HepG2 (cell line): Measurements from ENCODE around the gene PCYT2. TPM values are rescaled to one million over a fixed set of nuclear protein-coding genes. Genes with fewer than 3 reads are reported as not detected.

Experiments used
- ARID4A ChIP-seq: sonication (generic); formaldehyde crosslinking; IDR thresholded peaks from 2 replicates; pipeline ENCODE4 v1.5.0; 2020; ENCODE audit warnings: mild to moderate bottlenecking, missing genetic modification reagents, borderline replicate concordance
- ATF7-NPFF ChIP-seq: sonication (generic); formaldehyde crosslinking; IDR thresholded peaks from 2 replicates; pipeline ENCODE4 v1.8.1; 2023; ENCODE audit warnings: mild to moderate bottlenecking, low read depth, missing genetic modification reagents, moderate library complexity
- CHD2 ChIP-seq: IDR thresholded peaks from 2 replicates; pipeline ENCODE4 v1.6.1; 2011; ENCODE audit warnings: low read depth, low read length, improper control_type of control experiment
- EP300 ChIP-seq, 3 experiments: sonication (generic) in 1 of 3; formaldehyde crosslinking in 1 of 3; IDR thresholded peaks; 2 replicates each; pipeline versions ENCODE4 v1.5.1 to v1.6.1; 2011 to 2020; ENCODE audit warnings: low read depth in 2 of 3, low read length in 2 of 3, borderline replicate concordance in 1 of 3, improper control_type of control experiment in 1 of 3, mild to moderate bottlenecking in 1 of 3, missing genetic modification reagents in 1 of 3, moderate library complexity in 1 of 3
- FOXO4 ChIP-seq: sonication (generic); formaldehyde crosslinking; conservative IDR thresholded peaks from 2 replicates; pipeline ENCODE4 v1.8.1; 2023; ENCODE audit warnings: missing genetic modification reagents
- HDAC1 ChIP-seq: sonication (generic); formaldehyde crosslinking; IDR thresholded peaks from 2 replicates; pipeline ENCODE4 v1.5.1; 2020; ENCODE audit warnings: mild to moderate bottlenecking, missing genetic modification reagents
- NKX3-1 ChIP-seq: sonication (generic); formaldehyde crosslinking; IDR thresholded peaks from 2 replicates; pipeline ENCODE4 v1.5.0; 2020; ENCODE audit warnings: missing genetic modification reagents
- RARA ChIP-seq: IDR thresholded peaks from 2 replicates; pipeline ENCODE4 v1.6.1; 2016; ENCODE audit warnings: missing genetic modification reagents, missing compliant biosample characterization
- THYN1 ChIP-seq: sonication (generic); formaldehyde crosslinking; IDR thresholded peaks from 2 replicates; pipeline ENCODE4 v1.8.1; 2023; ENCODE audit warnings: low read depth, mild to moderate bottlenecking, moderate library complexity, missing genetic modification reagents, borderline replicate concordance
- TP53 ChIP-seq: sonication (generic); formaldehyde crosslinking; conservative IDR thresholded peaks from 2 replicates; pipeline ENCODE4 v1.4.0; 2020; ENCODE audit warnings: missing genetic modification reagents
- ZBTB21 ChIP-seq: sonication (generic); formaldehyde crosslinking; IDR thresholded peaks from 2 replicates; pipeline ENCODE4 v1.4.0; 2020; ENCODE audit warnings: missing genetic modification reagents
- ZFP37 ChIP-seq: sonication (generic); formaldehyde crosslinking; IDR thresholded peaks from 2 replicates; pipeline ENCODE4 v1.4.0; 2020; ENCODE audit warnings: missing genetic modification reagents, borderline replicate concordance
- ZFX ChIP-seq: sonication (generic); formaldehyde crosslinking; IDR thresholded peaks from 2 replicates; pipeline ENCODE4 v1.4.0; 2020; ENCODE audit warnings: mild to moderate bottlenecking, low read depth, missing genetic modification reagents, moderate library complexity
- ZNF180 ChIP-seq: sonication (generic); formaldehyde crosslinking; IDR thresholded peaks from 2 replicates; pipeline ENCODE4 v1.4.0; 2020; ENCODE audit warnings: low read depth, missing genetic modification reagents, borderline replicate concordance
- ZNF280D ChIP-seq: sonication (generic); formaldehyde crosslinking; IDR thresholded peaks from 2 replicates; pipeline ENCODE4 v1.5.1; 2020; ENCODE audit warnings: mild to moderate bottlenecking, missing genetic modification reagents
- polyA plus RNA-seq, 8 experiments: library from polyadenylated mRNA; depleted of rRNA in 3 of 8; stranded (reverse) in 7 of 8; unstranded in 1 of 8; fragments of >200 nt; fragmentation: Illumina TruSeq in 4 of 8; extraction: Trizol in 4 of 8; gene quantifications; 2 replicates each; pipeline versions ENCODE4 v1.2.1 to v1.2.3, GENCODE V29; 2011 to 2016; ENCODE audit warnings: low read depth in 4 of 8, missing spikeins in 1 of 8, mixed read lengths in 1 of 8; ENCODE audit not compliant: insufficient read depth in 1 of 8
- total RNA-seq, 5 experiments: library from RNA; depleted of rRNA; stranded (reverse); fragments of >200 nt; fragmentation: Illumina TruSeq; extraction: Trizol; gene quantifications; 2 replicates each; pipeline ENCODE4 v1.2.3, GENCODE V29; 2016; ENCODE audit warnings: low read depth in 1 of 5
- TF ChIP-seq, protein P1 (sequence below): fragments of 450-650 bp; IDR thresholded peaks from 2 replicates; pipeline ENCODE4 v1.6.1; 2016
- TF ChIP-seq, protein P2 (sequence below): sonication (generic); formaldehyde crosslinking; IDR thresholded peaks from 2 replicates; pipeline ENCODE4 v1.4.0; 2020; ENCODE audit warnings: missing genetic modification reagents

The PCYT2 gene
- total and polyA plus RNA-seq, 2 of the 13 experiments (the other 11 are each of a cell fraction or from before 2014, with no cell fraction given) = 147 to 297 TPM

- 0 out of 2 replicates have a peak, but pooled peaks have one; percentile 40 for TF ChIP-seq ZNF280D (CRISPR knock-in tag)
- peak; percentile 24 to 50; a peak in 3 of 4 replicates for TF ChIP-seq EP300 (IDR thresholded peaks at IDR 0.05; ENCODE audit: low read depth in 2 of 2, low read length in 2 of 2)
- peak; percentile 82 for TF ChIP-seq EP300 (CRISPR knock-in tag; IDR thresholded peaks at IDR 0.05; ENCODE audit: borderline replicate concordance)
- TF ChIP-seq ZNF180 (CRISPR knock-in tag) = no peak
- TF ChIP-seq, protein P1, sequence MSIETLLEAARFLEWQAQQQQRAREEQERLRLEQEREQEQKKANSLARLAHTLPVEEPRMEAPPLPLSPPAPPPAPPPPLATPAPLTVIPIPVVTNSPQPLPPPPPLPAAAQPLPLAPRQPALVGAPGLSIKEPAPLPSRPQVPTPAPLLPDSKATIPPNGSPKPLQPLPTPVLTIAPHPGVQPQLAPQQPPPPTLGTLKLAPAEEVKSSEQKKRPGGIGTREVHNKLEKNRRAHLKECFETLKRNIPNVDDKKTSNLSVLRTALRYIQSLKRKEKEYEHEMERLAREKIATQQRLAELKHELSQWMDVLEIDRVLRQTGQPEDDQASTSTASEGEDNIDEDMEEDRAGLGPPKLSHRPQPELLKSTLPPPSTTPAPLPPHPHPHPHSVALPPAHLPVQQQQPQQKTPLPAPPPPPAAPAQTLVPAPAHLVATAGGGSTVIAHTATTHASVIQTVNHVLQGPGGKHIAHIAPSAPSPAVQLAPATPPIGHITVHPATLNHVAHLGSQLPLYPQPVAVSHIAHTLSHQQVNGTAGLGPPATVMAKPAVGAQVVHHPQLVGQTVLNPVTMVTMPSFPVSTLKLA = peak; percentile 93
- peak; percentile 94 for TF ChIP-seq ZFX (CRISPR knock-in tag)
- TF ChIP-seq RARA (CRISPR knock-in tag) = peak; percentile 61; the same call in 1 of the 2 replicates
- no peak for TF ChIP-seq THYN1 (CRISPR knock-in tag)
- TF ChIP-seq TP53 = peak; percentile 92
- TF ChIP-seq, protein P2, sequence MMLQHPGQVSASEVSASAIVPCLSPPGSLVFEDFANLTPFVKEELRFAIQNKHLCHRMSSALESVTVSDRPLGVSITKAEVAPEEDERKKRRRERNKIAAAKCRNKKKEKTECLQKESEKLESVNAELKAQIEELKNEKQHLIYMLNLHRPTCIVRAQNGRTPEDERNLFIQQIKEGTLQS = peak; percentile 97
- TF ChIP-seq CHD2 = peak; percentile 82; the same call in 1 of the 2 replicates
- peak; percentile 89 for TF ChIP-seq ARID4A
- TF ChIP-seq ATF7-NPFF = peak; percentile 85
- TF ChIP-seq NKX3-1 (CRISPR knock-in tag) = no peak
- peak; percentile 66; the same call in 1 of the 2 replicates for TF ChIP-seq ZFP37
- no peak for TF ChIP-seq FOXO4 (CRISPR knock-in tag)
- peak; percentile 49; the same call in 1 of the 2 replicates for TF ChIP-seq ZBTB21 (CRISPR knock-in tag)
- peak; percentile 97 for TF ChIP-seq HDAC1 (CRISPR knock-in tag)
Measured at GRCh38 chr17:81860756-81861568, 50.2 kb downstream of the PCYT2 start (continued).
